ENCODE results near the gene STEAP3. TPM values are rescaled to one million over a fixed set of nuclear protein-coding genes. Genes with fewer than 3 reads are reported as not detected.

STEAP3 gene
- total RNA-seq, 1 experiment from 2014 or later: 27.3 TPM

DNA sequence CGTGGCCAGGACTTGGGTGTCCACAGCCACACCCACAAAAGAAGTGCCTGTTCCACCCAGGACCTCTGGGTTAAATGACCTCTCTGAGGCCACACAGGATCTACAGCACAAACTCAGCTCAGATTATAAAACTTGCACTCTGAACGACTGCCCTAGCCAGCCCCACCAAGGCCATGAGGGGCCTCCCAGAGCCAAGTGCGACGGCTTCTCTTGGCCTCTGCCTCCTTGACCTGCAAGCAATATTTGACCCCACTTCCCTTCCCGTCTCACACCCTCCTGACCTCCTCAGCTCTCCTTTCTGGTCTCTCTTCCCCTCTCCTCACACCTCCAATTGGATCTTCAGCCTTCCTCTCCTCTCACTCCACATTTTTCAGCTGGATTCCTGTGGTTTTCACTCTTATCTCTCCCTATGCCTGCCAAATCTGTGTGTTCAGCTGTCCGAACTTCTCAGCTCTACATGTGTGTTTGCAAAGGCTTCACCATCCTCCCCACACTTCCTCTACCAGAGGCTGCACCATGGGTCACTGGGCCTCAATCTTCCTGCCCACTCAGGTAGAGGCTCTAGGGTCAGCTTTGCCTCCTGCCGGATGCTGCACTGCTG, 25.3 kb upstream of the STEAP3 start:
- no TSS peak for BruUV-seq (replicated peaks)
- ATAC-seq (no peak), DNase-seq (peak; percentile 10)
- TF ChIP-seq EZH2phosphoT487 (IDR thresholded peaks at IDR 0.05; ENCODE audit: borderline replicate concordance, low read length): no peak
- TF ChIP-seq EZH2 (IDR thresholded peaks at IDR 0.05; ENCODE audit: low read length, unreplicated experiment): no peak
- TF ChIP-seq, protein P1, sequence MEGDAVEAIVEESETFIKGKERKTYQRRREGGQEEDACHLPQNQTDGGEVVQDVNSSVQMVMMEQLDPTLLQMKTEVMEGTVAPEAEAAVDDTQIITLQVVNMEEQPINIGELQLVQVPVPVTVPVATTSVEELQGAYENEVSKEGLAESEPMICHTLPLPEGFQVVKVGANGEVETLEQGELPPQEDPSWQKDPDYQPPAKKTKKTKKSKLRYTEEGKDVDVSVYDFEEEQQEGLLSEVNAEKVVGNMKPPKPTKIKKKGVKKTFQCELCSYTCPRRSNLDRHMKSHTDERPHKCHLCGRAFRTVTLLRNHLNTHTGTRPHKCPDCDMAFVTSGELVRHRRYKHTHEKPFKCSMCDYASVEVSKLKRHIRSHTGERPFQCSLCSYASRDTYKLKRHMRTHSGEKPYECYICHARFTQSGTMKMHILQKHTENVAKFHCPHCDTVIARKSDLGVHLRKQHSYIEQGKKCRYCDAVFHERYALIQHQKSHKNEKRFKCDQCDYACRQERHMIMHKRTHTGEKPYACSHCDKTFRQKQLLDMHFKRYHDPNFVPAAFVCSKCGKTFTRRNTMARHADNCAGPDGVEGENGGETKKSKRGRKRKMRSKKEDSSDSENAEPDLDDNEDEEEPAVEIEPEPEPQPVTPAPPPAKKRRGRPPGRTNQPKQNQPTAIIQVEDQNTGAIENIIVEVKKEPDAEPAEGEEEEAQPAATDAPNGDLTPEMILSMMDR (conservative IDR thresholded peaks at IDR 0.05; ENCODE audit: low read depth, low read length): no peak
- CTCF ChIA-PET: no interaction called here
- POLR2A ChIA-PET (ENCODE audit: unreplicated experiment): no interaction called here
- intact Hi-C loops (cut with micrococcal nuclease): no loop called here
- Histone ChIP-seq H3K27ac (ENCODE audit: low read length) (no peak overlapping the region), H3K27me3 (ENCODE audit: low read length) (no peaks in the 10 kb centered on the region), H3K79me2 (ENCODE audit: low read length) (no peaks in the 10 kb centered on the region), H2AFZ (ENCODE audit: low read length) (no peak overlapping the region), H3F3A (ENCODE audit: low read length, unreplicated experiment) (no peaks in the 10 kb centered on the region), H3K36me3 (ENCODE audit: low read depth, low read length) (no peaks in the 10 kb centered on the region), H3K9me2 (replicated peaks; ENCODE audit: low read length) (no peaks in the 10 kb centered on the region), H3K9ac (ENCODE audit: low read length) (no peak overlapping the region), H3K9me3 (ENCODE audit: low read length) (no peaks in the 10 kb centered on the region), H4K20me1 (ENCODE audit: low read length) (no peaks in the 10 kb centered on the region), H3K4me3 (ENCODE audit: low read length) (no peak overlapping the region), H3K4me1 (ENCODE audit: insufficient read depth, low read length) (peaks cover 17% of the 10 kb centered on the region), H3K4me2 (ENCODE audit: low read length) (no peak overlapping the region)

DNA sequence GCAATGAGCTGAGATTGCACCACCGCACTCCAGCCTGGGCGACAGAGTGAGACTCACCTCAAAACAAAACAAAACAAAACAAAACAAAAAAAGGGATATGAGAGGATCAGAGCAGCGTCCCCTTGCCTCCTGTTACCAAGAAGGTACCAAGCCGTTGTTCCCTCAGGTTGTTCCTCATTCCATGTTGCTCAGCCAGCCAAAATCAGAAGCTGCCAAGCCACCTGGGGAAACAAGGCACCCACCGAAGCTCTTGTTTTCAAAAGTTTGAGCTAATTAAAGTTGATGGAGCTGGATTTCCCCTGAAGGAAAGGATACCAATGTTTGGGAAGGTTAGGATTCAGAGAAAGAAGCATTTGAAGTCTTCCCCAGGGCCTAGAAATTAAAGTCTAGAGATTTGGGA, 21.8 kb upstream of the STEAP3 start:
- no peaks in the 10 kb centered on the region for H3K9me2 ChIP-seq (replicated peaks; ENCODE audit: low read length)
- BruUV-seq (replicated peaks): no TSS peak
- no peak overlapping the region for H3K27ac ChIP-seq (ENCODE audit: low read length)
- H3K36me3 ChIP-seq (ENCODE audit: low read depth, low read length): no peaks in the 10 kb centered on the region
- ChIA-PET POLR2A (ENCODE audit: unreplicated experiment) (no interaction called here), CTCF (no interaction called here)
- TF ChIP-seq EZH2 (IDR thresholded peaks at IDR 0.05; ENCODE audit: low read length, unreplicated experiment): no peak
- TF ChIP-seq EZH2phosphoT487 (IDR thresholded peaks at IDR 0.05; ENCODE audit: borderline replicate concordance, low read length): no peak
- TF ChIP-seq, protein P1 (conservative IDR thresholded peaks at IDR 0.05; ENCODE audit: low read depth, low read length): no peak
- H3K4me2 ChIP-seq (ENCODE audit: low read length): no peak overlapping the region
- H3K79me2 ChIP-seq (ENCODE audit: low read length): no peaks in the 10 kb centered on the region
- no peak overlapping the region for H3K4me3 ChIP-seq (ENCODE audit: low read length)
- peaks cover 12% of the 10 kb centered on the region for H3K4me1 ChIP-seq (ENCODE audit: insufficient read depth, low read length)
- H3F3A ChIP-seq (ENCODE audit: low read length, unreplicated experiment): no peaks in the 10 kb centered on the region
- intact Hi-C loops (cut with micrococcal nuclease): no loop called here
- no peaks in the 10 kb centered on the region for H4K20me1 ChIP-seq (ENCODE audit: low read length)
- no peaks in the 10 kb centered on the region for H3K27me3 ChIP-seq (ENCODE audit: low read length)
- no peak overlapping the region for H3K9ac ChIP-seq (ENCODE audit: low read length)
- H2AFZ ChIP-seq (ENCODE audit: low read length): no peak overlapping the region
- no peaks in the 10 kb centered on the region for H3K9me3 ChIP-seq (ENCODE audit: low read length)
- DNase-seq (no peak), ATAC-seq (no peak)

DNA sequence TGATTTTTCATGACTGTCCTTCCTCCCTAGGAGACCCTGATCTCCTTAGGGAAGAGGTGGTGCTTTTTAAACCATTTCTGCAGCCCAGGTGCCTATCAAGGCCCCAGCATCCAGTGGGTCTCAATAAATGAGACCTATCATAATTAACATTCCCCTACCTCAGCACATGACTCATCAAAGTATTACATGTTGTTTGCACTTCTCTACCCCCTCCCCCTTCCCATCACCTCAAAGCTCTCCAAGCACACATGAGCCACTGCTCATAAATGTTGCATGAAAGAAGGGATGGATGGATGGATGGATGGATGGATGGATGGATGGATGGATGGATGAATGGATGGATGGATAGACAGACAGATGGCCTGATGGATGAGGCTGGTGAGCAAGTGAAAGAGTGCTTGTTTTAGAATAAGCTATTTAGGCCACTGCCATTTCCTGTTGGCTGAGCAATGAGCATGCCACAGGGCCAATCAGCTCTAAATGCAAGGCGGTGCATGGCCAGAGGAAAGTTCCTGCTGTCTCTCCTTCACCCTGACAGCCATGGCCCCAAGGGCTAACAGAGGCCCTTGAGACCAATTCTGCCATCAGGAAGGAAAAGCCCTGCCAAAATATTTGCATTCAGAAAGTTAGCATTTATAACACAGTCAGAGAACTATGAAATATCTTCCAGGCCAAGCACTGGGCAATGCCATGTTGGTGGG, 20.9 kb upstream of the STEAP3 start:
- no peaks in the 10 kb centered on the region for H3K9me3 ChIP-seq (ENCODE audit: low read length)
- no peaks in the 10 kb centered on the region for H3K9me2 ChIP-seq (replicated peaks; ENCODE audit: low read length)
- no peak overlapping the region for H3K9ac ChIP-seq (ENCODE audit: low read length)
- peaks cover 9% of the 10 kb centered on the region; the same call in 1 of the 2 replicates for H3K4me1 ChIP-seq (ENCODE audit: insufficient read depth, low read length)
- intact Hi-C loops (cut with micrococcal nuclease): no loop called here
- H3K4me3 ChIP-seq (ENCODE audit: low read length): no peak overlapping the region
- CTCF ChIA-PET: no interaction called here
- H3K4me2 ChIP-seq (ENCODE audit: low read length): no peak overlapping the region
- no peaks in the 10 kb centered on the region for H3K36me3 ChIP-seq (ENCODE audit: low read depth, low read length)
- no peak for TF ChIP-seq EZH2phosphoT487 (IDR thresholded peaks at IDR 0.05; ENCODE audit: borderline replicate concordance, low read length)
- TF ChIP-seq EZH2 (IDR thresholded peaks at IDR 0.05; ENCODE audit: low read length, unreplicated experiment): no peak
- TF ChIP-seq, protein P1 (conservative IDR thresholded peaks at IDR 0.05; ENCODE audit: low read depth, low read length): no peak
- H3K27ac ChIP-seq (ENCODE audit: low read length): no peak overlapping the region
- ATAC-seq: no peak
- no peaks in the 10 kb centered on the region for H3K79me2 ChIP-seq (ENCODE audit: low read length)
- no peak for DNase-seq
- BruUV-seq (replicated peaks): no TSS peak
- no peaks in the 10 kb centered on the region for H4K20me1 ChIP-seq (ENCODE audit: low read length)
- no peaks in the 10 kb centered on the region for H3F3A ChIP-seq (ENCODE audit: low read length, unreplicated experiment)
- no peak overlapping the region for H2AFZ ChIP-seq (ENCODE audit: low read length)
- no peaks in the 10 kb centered on the region for H3K27me3 ChIP-seq (ENCODE audit: low read length)
- POLR2A ChIA-PET (ENCODE audit: unreplicated experiment): no interaction called here

All from PC-3 (cell line).